T-helper 17 cell (primary cell): Measurements from ENCODE around the gene NSD2. TPM values are rescaled to one million over a fixed set of nuclear protein-coding genes. Genes with fewer than 3 reads are reported as not detected.

Experiments used
- ATAC-seq: fragments of 150-1000 bp; cut with Tn5 transposase; 2 replicates; pipeline ENCODE4 v1.10.0; 2021; ENCODE audit warnings: mild to moderate bottlenecking, moderate library complexity
- DNase-seq, 3 donors: peaks; one replicate each; pipeline versions ENCODE4 v3.0.0 to v3.0.0-alpha.2; 2020 to 2021
- H3K9me3 ChIP-seq: one replicate; pipeline ENCODE4 v1.7.0; 2013; ENCODE audit warnings: low read length, mild to moderate bottlenecking; ENCODE audit not compliant: control insufficient read depth, poor library complexity, severe bottlenecking
- H3K27ac Mint-ChIP-seq: one replicate; pipeline ENCODE4 v1.8.0; 2022; ENCODE audit warnings: mild to moderate bottlenecking, moderate library complexity, mixed read lengths
- H3K27me3 Mint-ChIP-seq: one replicate; pipeline ENCODE4 v1.8.0; 2022; ENCODE audit warnings: mixed read lengths
- H3K36me3 Mint-ChIP-seq: one replicate; pipeline ENCODE4 v1.8.0; 2022; ENCODE audit warnings: low read depth, mixed read lengths
- H3K4me1 Mint-ChIP-seq: one replicate; pipeline ENCODE4 v1.8.0; 2022; ENCODE audit warnings: mild to moderate bottlenecking, mixed read lengths
- H3K4me3 Mint-ChIP-seq: one replicate; pipeline ENCODE4 v1.8.0; 2022; ENCODE audit warnings: mild to moderate bottlenecking, moderate library complexity, mixed read lengths
- total RNA-seq, 4 donors: library from RNA in 2 of 4; stranded (reverse) in 2 of 4; gene quantifications; one replicate each; pipeline ENCODE4 v1.2.3 and lab custom pipeline; 2022 to 2026

NSD2 gene
- total RNA-seq, 2 donors from 2014 or later = 55.0 to 62.2 TPM

GRCh38 chr4:1933700-1934099 is 62.5 kb downstream of the NSD2 start:
- ATAC-seq (no peak), DNase-seq (no peak)
- no peak overlapping the region for H3K4me3 Mint-ChIP-seq
- no peaks in the 10 kb centered on the region for H3K9me3 ChIP-seq
- H3K4me1 Mint-ChIP-seq = peaks cover 4% of the 10 kb centered on the region
- H3K27ac Mint-ChIP-seq = no peak overlapping the region
- peaks cover 5% of the 10 kb centered on the region for H3K36me3 Mint-ChIP-seq
- no peaks in the 10 kb centered on the region for H3K27me3 Mint-ChIP-seq

GRCh38 chr4:1937550-1937949 is 66.4 kb downstream of the NSD2 start:
- no peaks in the 10 kb centered on the region for H3K36me3 Mint-ChIP-seq
- no peaks in the 10 kb centered on the region for H3K4me1 Mint-ChIP-seq

GRCh38 chr4:1938027-1938426 is 66.8 kb downstream of the NSD2 start:
- no peaks in the 10 kb centered on the region for H3K27me3 Mint-ChIP-seq
- ATAC-seq = no peak
- H3K4me3 Mint-ChIP-seq = no peak overlapping the region
- H3K4me1 Mint-ChIP-seq = no peaks in the 10 kb centered on the region
- no peaks in the 10 kb centered on the region for H3K9me3 ChIP-seq
- no peak overlapping the region for H3K27ac Mint-ChIP-seq
- no peaks in the 10 kb centered on the region for H3K36me3 Mint-ChIP-seq
- DNase-seq = no peak

More at GRCh38 chr4:1937550-1937949, 66.4 kb downstream of the NSD2 start:
- no peak for ATAC-seq
- no peak overlapping the region for H3K4me3 Mint-ChIP-seq
- H3K9me3 ChIP-seq = no peaks in the 10 kb centered on the region
- DNase-seq = no peak
- no peaks in the 10 kb centered on the region for H3K27me3 Mint-ChIP-seq
- H3K27ac Mint-ChIP-seq = no peak overlapping the region

- Mint-ChIP-seq H3K4me1 (no peaks in the 10 kb centered on the region), H3K4me3 (no peak overlapping the region), H3K27me3 (no peaks in the 10 kb centered on the region), H3K27ac (peak overlapping the region; percentile 19), H3K36me3 (no peaks in the 10 kb centered on the region)
- DNase-seq (no peak), ATAC-seq (no peak)
- no peaks in the 10 kb centered on the region for H3K9me3 ChIP-seq
Measured at GRCh38 chr4:1939664-1940509, 68.7 kb downstream of the NSD2 start.

GRCh38 chr4:1940566-1940965 is 69.4 kb downstream of the NSD2 start:
- H3K9me3 ChIP-seq = no peaks in the 10 kb centered on the region
- Mint-ChIP-seq H3K36me3 (no peaks in the 10 kb centered on the region), H3K27me3 (no peaks in the 10 kb centered on the region), H3K4me1 (no peaks in the 10 kb centered on the region), H3K27ac (no peak overlapping the region), H3K4me3 (no peak overlapping the region)
- DNase-seq = no peak
- no peak for ATAC-seq

- H3K9me3 ChIP-seq = no peaks in the 10 kb centered on the region
- no peaks in the 10 kb centered on the region for H3K27me3 Mint-ChIP-seq
- no peaks in the 10 kb centered on the region for H3K4me1 Mint-ChIP-seq
- no peak for DNase-seq
- no peaks in the 10 kb centered on the region for H3K36me3 Mint-ChIP-seq
- ATAC-seq = no peak
- no peak overlapping the region for H3K4me3 Mint-ChIP-seq
- no peak overlapping the region for H3K27ac Mint-ChIP-seq
Measured at GRCh38 chr4:1943928-1944327, 72.7 kb downstream of the NSD2 start.

GRCh38 chr4:1945124-1945895 is 74.1 kb downstream of the NSD2 start:
- H3K9me3 ChIP-seq = no peaks in the 10 kb centered on the region
- Mint-ChIP-seq H3K36me3 (no peaks in the 10 kb centered on the region), H3K27me3 (no peaks in the 10 kb centered on the region), H3K4me3 (no peak overlapping the region), H3K4me1 (no peaks in the 10 kb centered on the region), H3K27ac (no peak overlapping the region)
- ATAC-seq (no peak), DNase-seq (no peak)

- Mint-ChIP-seq H3K36me3 (no peaks in the 10 kb centered on the region), H3K27ac (no peak overlapping the region)
- H3K9me3 ChIP-seq = no peaks in the 10 kb centered on the region
Measured at GRCh38 chr4:1945912-1946311, 74.7 kb downstream of the NSD2 start.

GRCh38 chr4:1948232-1948631 is 77.0 kb downstream of the NSD2 start:
- no peaks in the 10 kb centered on the region for H3K36me3 Mint-ChIP-seq
- DNase-seq = no peak
- no peak for ATAC-seq
- no peak overlapping the region for H3K27ac Mint-ChIP-seq
- no peak overlapping the region for H3K4me3 Mint-ChIP-seq
- no peaks in the 10 kb centered on the region for H3K9me3 ChIP-seq
- H3K4me1 Mint-ChIP-seq = no peaks in the 10 kb centered on the region
- H3K27me3 Mint-ChIP-seq = no peaks in the 10 kb centered on the region

More at GRCh38 chr4:1945912-1946311, 74.7 kb downstream of the NSD2 start:
- ATAC-seq (no peak), DNase-seq (no peak)
- Mint-ChIP-seq H3K4me1 (no peaks in the 10 kb centered on the region), H3K4me3 (no peak overlapping the region), H3K27me3 (no peaks in the 10 kb centered on the region)

- DNase-seq = no peak
- no peaks in the 10 kb centered on the region for H3K27me3 Mint-ChIP-seq
- H3K36me3 Mint-ChIP-seq = no peaks in the 10 kb centered on the region
- H3K9me3 ChIP-seq = no peaks in the 10 kb centered on the region
- no peak for ATAC-seq
- H3K4me1 Mint-ChIP-seq = no peaks in the 10 kb centered on the region
- no peak overlapping the region for H3K4me3 Mint-ChIP-seq
- H3K27ac Mint-ChIP-seq = no peak overlapping the region
Measured at GRCh38 chr4:1948892-1949436, 77.8 kb downstream of the NSD2 start.

GRCh38 chr4:1950369-1950768 is 79.2 kb downstream of the NSD2 start:
- H3K4me1 Mint-ChIP-seq = no peaks in the 10 kb centered on the region
- H3K27me3 Mint-ChIP-seq = no peaks in the 10 kb centered on the region
- H3K36me3 Mint-ChIP-seq = no peaks in the 10 kb centered on the region
- ATAC-seq = no peak
- no peak for DNase-seq
- H3K27ac Mint-ChIP-seq = no peak overlapping the region
- no peaks in the 10 kb centered on the region for H3K9me3 ChIP-seq
- no peak overlapping the region for H3K4me3 Mint-ChIP-seq

GRCh38 chr4:1952058-1952700 is 81.0 kb downstream of the NSD2 start:
- no peak overlapping the region for H3K27ac Mint-ChIP-seq
- no peaks in the 10 kb centered on the region for H3K36me3 Mint-ChIP-seq
- DNase-seq (no peak), ATAC-seq (no peak)
- no peaks in the 10 kb centered on the region for H3K9me3 ChIP-seq
- no peak overlapping the region for H3K4me3 Mint-ChIP-seq
- H3K27me3 Mint-ChIP-seq = no peaks in the 10 kb centered on the region
- no peaks in the 10 kb centered on the region for H3K4me1 Mint-ChIP-seq

GRCh38 chr4:1952719-1953118 is 81.5 kb downstream of the NSD2 start:
- H3K9me3 ChIP-seq = no peaks in the 10 kb centered on the region
- no peak overlapping the region for H3K4me3 Mint-ChIP-seq
- ATAC-seq (no peak), DNase-seq (no peak)
- H3K36me3 Mint-ChIP-seq = no peaks in the 10 kb centered on the region
- H3K27ac Mint-ChIP-seq = no peak overlapping the region
- no peaks in the 10 kb centered on the region for H3K4me1 Mint-ChIP-seq
- no peaks in the 10 kb centered on the region for H3K27me3 Mint-ChIP-seq
